GM19395 (cell line): ENCODE data around the gene DOK6.

Experiments used
- ATAC-seq: cut with Tn5 transposase; IDR thresholded peaks from one replicate; pipeline ENCODE4 v1.9.1; 2021; ENCODE audit warnings: mild to moderate bottlenecking, moderate library complexity; ENCODE audit not compliant: unreplicated experiment

Gene DOK6

DNA sequence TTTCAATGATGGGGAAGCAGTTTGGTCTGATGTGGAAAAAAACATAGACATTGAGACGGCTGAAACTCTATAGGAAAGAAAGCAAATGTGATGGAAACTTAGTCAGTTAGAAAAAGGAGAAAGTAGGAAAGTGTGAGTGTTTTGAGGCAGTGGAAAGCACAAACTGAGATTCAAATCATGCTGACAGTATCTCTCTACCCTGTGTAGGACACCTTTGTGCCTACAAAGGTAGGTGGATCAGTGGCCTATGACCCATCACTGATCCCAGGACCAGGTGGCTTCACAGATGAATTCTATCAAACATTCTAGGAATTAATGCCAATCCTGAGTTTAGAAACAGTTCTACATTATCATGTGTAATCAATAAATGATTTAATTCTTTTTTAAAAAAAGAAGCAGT lies 489.9 kb downstream of the DOK6 start:
- ATAC-seq = no peak

DNA sequence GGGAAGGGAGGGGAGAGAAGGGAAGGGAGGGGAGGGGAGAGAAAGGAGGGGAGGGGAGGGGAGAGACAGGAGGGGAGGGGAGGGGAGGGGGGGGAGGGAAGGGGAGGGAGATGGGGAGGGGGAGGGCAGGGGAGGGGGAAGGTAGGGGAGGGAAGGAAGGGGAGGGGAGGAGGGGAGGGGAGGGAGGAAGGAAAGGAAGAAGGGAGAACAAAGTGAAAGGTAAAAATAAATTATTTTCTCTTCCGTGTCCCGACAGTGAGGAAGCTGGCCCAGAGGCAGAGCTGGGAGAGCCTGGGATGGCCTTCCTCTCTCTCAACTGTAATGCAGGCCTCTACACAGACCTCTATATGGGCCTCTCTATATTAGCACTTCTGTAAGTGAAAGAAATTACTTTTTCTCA lies 493.8 kb downstream of the DOK6 start:
- ATAC-seq = no peak

DNA sequence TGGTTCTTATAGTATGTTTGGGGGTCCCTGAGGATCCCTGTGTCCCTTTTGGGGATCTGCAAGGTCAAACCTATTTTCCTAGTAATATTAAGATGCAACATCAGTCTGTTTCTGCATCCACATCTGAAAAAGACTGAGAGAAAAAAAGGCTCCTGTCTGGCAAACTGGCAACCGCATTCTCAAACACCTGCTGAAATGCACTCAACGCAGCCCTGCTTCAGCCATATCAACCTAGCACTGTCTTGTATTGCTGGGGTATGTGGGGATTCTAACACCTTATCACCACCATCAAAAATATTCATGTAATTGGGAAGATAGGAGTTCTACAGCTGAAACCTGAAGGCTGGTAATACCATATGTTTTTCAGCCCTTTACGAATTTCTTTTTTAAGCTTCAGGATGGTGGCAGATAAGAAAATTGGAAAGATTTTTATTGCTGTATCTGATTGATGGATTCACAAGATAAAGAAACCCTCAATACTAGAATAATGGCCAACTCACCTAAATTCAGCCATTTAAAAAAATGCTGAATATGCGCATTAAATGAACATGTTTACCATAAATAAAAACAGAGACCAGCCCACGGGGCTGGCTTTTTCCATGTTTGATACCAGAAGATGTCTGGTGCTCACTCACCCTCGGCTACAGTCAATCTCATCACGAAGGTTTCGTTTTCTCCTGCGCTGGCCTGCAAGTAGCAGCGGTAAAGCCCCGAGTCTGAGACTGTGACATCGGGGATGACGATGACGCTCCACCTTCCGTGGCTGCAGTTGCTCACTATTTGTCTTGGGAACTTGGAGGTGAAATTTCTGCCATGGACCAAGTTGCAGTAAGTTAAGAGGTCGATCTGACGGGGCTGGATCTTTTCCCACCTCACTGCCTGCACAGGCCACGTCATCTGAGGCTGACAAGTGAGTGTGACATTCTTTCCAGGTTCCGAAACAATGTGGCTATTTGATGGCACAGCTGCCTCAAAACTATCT lies 494.7 kb downstream of the DOK6 start:
- no peak for ATAC-seq

DNA sequence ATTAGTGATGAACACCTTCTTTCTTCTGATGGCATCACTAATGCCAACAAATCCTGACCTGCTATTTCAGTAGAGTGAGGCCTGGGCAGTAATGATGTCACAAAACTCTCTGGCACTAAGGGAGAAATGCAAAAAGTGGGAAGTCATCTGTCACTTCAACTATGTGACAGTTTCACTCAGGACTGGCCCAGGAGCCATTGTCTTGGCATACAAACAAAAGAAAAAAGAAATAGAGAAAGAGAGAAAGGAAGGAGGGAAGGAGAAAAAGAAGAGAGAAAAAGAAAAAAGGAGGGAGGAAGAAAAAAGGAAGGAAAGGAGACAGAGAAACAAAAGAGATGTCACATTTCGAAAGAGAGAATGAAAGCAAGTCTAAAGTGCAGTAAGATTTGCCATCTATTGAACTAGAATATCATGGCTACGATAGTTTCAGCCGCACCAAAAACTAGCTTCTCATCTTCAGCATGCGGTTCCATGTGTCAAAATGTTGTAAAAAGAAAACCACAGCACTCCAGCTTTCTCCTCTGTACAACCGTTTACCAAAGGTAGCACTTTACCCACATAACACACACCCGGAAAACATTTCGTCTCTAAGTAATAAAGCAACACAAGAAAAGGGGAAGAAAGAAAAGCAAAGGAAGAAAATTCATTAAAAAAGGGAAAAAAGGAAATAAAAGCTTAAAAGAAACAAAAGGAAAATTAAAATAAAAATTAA lies 496.9 kb downstream of the DOK6 start:
- peak; percentile 64 for ATAC-seq

DNA sequence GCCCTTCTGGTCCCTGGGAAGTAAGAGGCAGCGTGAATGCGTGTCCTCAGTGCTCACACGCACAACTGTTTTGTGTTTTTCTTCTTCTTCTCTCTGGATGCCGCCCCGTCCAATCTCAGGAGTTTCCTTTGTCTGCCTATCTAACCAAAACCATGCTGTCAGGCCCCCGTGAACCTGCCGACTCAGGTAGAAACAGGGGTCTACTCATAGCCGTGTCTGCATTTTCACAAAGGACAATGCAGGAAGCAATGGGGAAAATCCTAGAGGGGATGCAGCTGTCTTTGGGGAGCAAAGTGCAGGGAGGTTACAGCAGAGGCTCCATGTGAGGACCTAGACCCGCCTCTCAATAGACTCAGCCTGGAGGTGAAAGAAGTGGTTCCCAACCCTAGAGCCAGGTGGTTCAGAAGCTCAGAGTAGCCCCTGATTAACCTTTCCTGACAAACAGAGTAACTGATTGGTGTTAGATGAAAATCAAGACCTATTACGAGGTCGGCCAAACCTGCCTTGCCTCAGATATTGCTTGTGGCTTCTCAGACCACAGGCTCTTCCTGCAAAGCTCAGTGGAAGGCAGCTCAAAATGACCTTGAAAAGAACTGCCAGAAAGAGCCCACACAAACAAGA lies 497.7 kb downstream of the DOK6 start:
- ATAC-seq = peak; percentile 55
